ENCODE results near the gene USP48. TPM values are rescaled to one million over a fixed set of nuclear protein-coding genes. Genes with fewer than 3 reads are reported as not detected.

The USP48 gene
- total and polyA plus RNA-seq, 10 of the 15 experiments (the other 5 are each of a cell fraction or from before 2014, with no cell fraction given), result 21.2 to 115 (median 75.5) TPM

- TF ChIP-seq IRF3 (IDR thresholded peaks at IDR 0.05), result no peak
- TF ChIP-seq MLLT1 (IDR thresholded peaks at IDR 0.05), result no peak
Observed at GRCh38 chr1:21693732-21694131, 89.2 kb downstream of the USP48 start (continued).

- Histone ChIP-seq H3K9ac (ENCODE audit: control insufficient read depth, insufficient read depth, low read length) (no peak overlapping the region), H3K9me3 (replicated peaks; ENCODE audit: control insufficient read depth, insufficient read depth, low read length) (no peaks in the 10 kb centered on the region), H3K79me2 (ENCODE audit: control insufficient read depth, insufficient read depth, low read length) (no peaks in the 10 kb centered on the region), H3K4me1 (ENCODE audit: control insufficient read depth, insufficient read depth, low read length) (no peaks in the 10 kb centered on the region), H3K4me2 (ENCODE audit: control insufficient read depth, insufficient read depth) (no peak overlapping the region), H3K4me3 (no peak overlapping the region), H3K27ac (ENCODE audit: control insufficient read depth, insufficient read depth) (no peak overlapping the region), H3K36me3 (ENCODE audit: control insufficient read depth in 2 of 2, insufficient read depth in 2 of 2, low read length in 1 of 2) (peaks cover 16 to 51% of the 10 kb centered on the region in 2 experiments), H4K20me1 (ENCODE audit: control insufficient read depth, insufficient read depth) (no peaks in the 10 kb centered on the region), H2AFZ (ENCODE audit: control insufficient read depth, low read depth, low read length) (no peak overlapping the region), H3K27me3 (replicated peaks in 1 of 2; ENCODE audit: control insufficient read depth in 2 of 2, insufficient read depth in 2 of 2, low read length in 1 of 2) (no peaks in the 10 kb centered on the region)
- TF ChIP-seq POLR2AphosphoS5 (IDR thresholded peaks at IDR 0.05; ENCODE audit: low read length) (no peak), FOS (IDR thresholded peaks at IDR 0.05; ENCODE audit: borderline replicate concordance, extremely low read depth, insufficient read length) (no peak), BHLHE40 (IDR thresholded peaks at IDR 0.05; ENCODE audit: borderline replicate concordance in 1 of 2, low read depth in 2 of 2, low read length in 1 of 2) (no peak), RUNX3 (IDR thresholded peaks at IDR 0.05; ENCODE audit: low read length) (no peak), GABPA (IDR thresholded peaks at IDR 0.05; ENCODE audit: low read depth) (no peak), NFYB (IDR thresholded peaks at IDR 0.05; ENCODE audit: insufficient read depth, low read depth, low read length) (no peak), NFIC (IDR thresholded peaks at IDR 0.05; ENCODE audit: low read depth, low read length) (no peak), MYB (IDR thresholded peaks at IDR 0.05; ENCODE audit: borderline replicate concordance, low read depth, low read length) (no peak), STAT1 (conservative IDR thresholded peaks at IDR 0.05) (no peak)
- no peak for DNase-seq (ENCODE audit: low read depth, low spot score)
- FAIRE-seq, result no peak
- no TSS peak for BruUV-seq (replicated peaks)
- ChIA-PET SMC1A (ENCODE audit: uncharacterized antibody, unreplicated experiment) (no interaction called here), RAD21 (ENCODE audit: unreplicated experiment) (no interaction called here), CTCF (no interaction called here), POLR2A (interaction anchor here (0.7 kb wide), 1 partner anchor 85 kb away, joined by 6 read pairs; no protein-coding TSS in a partner anchor)
- WGBS (ENCODE audit: insufficient coverage, insufficient replicate concordance, low lambda C conversion rate, missing lambda C conversion rate), result 95% methylated on average over 3 of the region's 3 CpGs
- no peak for ATAC-seq
- intact Hi-C loops (cut with micrococcal nuclease; ENCODE audit: unreplicated experiment) (no loop called here), in situ Hi-C loops (cut with MboI) (no loop called here)
Observed at GRCh38 chr1:21691739-21692138, 91.2 kb downstream of the USP48 start.

Measured in GM12878 (cell line).